ENCODE results near the gene DCUN1D1.

DCUN1D1 gene

DNA sequence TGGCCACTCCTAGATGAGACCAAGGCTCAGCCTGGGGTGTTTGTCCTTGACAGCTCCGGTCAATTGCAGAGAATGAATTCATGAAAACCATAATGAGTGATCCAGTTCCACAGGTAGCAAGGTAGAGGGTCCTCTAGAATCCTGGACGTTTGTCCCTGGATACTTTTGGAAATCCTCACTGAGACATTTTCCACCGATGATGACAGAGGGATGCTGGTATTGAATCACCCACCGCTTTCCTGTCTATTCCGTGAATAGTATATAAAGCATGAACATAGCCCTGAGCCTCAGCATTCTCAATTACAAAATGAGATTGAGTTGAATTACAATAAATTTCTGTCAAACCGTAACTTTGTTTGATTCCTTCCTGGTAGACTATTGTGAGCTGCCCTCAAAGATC lies 5.7 kb upstream of the DCUN1D1 start:
- ATAC-seq, result no peak
- TF ChIP-seq OSR1 (CRISPR knock-in tag; IDR thresholded peaks at IDR 0.05) (no peak), GLIS3 (CRISPR knock-in tag; IDR thresholded peaks at IDR 0.05) (no peak), ZC3H10 (CRISPR knock-in tag; IDR thresholded peaks at IDR 0.05) (no peak), ZFP3 (CRISPR knock-in tag; IDR thresholded peaks at IDR 0.05) (no peak), ZNF565 (CRISPR knock-in tag; conservative IDR thresholded peaks at IDR 0.05; ENCODE audit: low read depth) (no peak), ZNF70 (CRISPR knock-in tag; IDR thresholded peaks at IDR 0.05) (no peak), ZFP30 (CRISPR knock-in tag; IDR thresholded peaks at IDR 0.05) (no peak), POU6F1 (CRISPR knock-in tag; IDR thresholded peaks at IDR 0.05; ENCODE audit: borderline replicate concordance, low read depth) (no peak), PPARA (CRISPR knock-in tag; IDR thresholded peaks at IDR 0.05; ENCODE audit: borderline replicate concordance) (no peak), RARB (CRISPR knock-in tag; IDR thresholded peaks at IDR 0.05) (no peak), ZNF8 (CRISPR knock-in tag; IDR thresholded peaks at IDR 0.05) (no peak), CREB5 (CRISPR knock-in tag; IDR thresholded peaks at IDR 0.05; ENCODE audit: low read depth) (no peak)
- TF ChIP-seq, protein P1, sequence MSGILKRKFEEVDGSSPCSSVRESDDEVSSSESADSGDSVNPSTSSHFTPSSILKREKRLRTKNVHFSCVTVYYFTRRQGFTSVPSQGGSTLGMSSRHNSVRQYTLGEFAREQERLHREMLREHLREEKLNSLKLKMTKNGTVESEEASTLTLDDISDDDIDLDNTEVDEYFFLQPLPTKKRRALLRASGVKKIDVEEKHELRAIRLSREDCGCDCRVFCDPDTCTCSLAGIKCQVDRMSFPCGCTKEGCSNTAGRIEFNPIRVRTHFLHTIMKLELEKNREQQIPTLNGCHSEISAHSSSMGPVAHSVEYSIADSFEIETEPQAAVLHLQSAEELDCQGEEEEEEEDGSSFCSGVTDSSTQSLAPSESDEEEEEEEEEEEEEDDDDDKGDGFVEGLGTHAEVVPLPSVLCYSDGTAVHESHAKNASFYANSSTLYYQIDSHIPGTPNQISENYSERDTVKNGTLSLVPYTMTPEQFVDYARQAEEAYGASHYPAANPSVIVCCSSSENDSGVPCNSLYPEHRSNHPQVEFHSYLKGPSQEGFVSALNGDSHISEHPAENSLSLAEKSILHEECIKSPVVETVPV (CRISPR knock-in tag; IDR thresholded peaks at IDR 0.05), result no peak
- TF ChIP-seq, protein P2, sequence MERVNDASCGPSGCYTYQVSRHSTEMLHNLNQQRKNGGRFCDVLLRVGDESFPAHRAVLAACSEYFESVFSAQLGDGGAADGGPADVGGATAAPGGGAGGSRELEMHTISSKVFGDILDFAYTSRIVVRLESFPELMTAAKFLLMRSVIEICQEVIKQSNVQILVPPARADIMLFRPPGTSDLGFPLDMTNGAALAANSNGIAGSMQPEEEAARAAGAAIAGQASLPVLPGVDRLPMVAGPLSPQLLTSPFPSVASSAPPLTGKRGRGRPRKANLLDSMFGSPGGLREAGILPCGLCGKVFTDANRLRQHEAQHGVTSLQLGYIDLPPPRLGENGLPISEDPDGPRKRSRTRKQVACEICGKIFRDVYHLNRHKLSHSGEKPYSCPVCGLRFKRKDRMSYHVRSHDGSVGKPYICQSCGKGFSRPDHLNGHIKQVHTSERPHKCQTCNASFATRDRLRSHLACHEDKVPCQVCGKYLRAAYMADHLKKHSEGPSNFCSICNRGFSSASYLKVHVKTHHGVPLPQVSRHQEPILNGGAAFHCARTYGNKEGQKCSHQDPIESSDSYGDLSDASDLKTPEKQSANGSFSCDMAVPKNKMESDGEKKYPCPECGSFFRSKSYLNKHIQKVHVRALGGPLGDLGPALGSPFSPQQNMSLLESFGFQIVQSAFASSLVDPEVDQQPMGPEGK (CRISPR knock-in tag; IDR thresholded peaks at IDR 0.05; ENCODE audit: borderline replicate concordance), result no peak

DNA sequence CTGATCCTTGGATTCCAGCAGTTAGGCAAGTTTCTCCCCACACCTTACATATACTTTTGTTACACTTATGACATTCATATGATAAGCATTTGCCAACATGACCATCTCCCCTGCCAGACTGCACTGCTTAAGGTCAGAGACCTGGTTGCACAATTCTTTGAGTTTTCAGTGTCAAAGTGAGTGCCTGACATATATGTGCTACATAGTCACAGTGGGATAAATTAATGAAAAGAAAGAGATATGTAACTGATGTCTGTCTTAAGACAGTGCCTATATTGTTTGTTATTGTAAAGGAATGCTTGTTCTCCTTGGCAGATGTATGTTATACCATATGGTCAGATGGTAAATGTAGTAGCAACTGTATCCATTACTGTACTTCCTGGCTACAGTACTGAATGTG lies 3.5 kb upstream of the DCUN1D1 start:
- ATAC-seq, result no peak
- TF ChIP-seq, protein P2 (CRISPR knock-in tag; IDR thresholded peaks at IDR 0.05; ENCODE audit: borderline replicate concordance), result no peak
- TF ChIP-seq ISL1 (CRISPR knock-in tag; IDR thresholded peaks at IDR 0.05), result no peak
- no peak for TF ChIP-seq RARB (CRISPR knock-in tag; IDR thresholded peaks at IDR 0.05)
- no peak for TF ChIP-seq CREB5 (CRISPR knock-in tag; IDR thresholded peaks at IDR 0.05; ENCODE audit: low read depth)
- no peak for TF ChIP-seq ZNF8 (CRISPR knock-in tag; IDR thresholded peaks at IDR 0.05)
- no peak for TF ChIP-seq ESRRG (CRISPR knock-in tag; IDR thresholded peaks at IDR 0.05)
- no peak for TF ChIP-seq ZFP30 (CRISPR knock-in tag; IDR thresholded peaks at IDR 0.05)
- no peak for TF ChIP-seq TSHZ2 (CRISPR knock-in tag; IDR thresholded peaks at IDR 0.05)
- no peak for TF ChIP-seq OSR1 (CRISPR knock-in tag; IDR thresholded peaks at IDR 0.05)
- TF ChIP-seq GLIS3 (CRISPR knock-in tag; IDR thresholded peaks at IDR 0.05), result no peak
- TF ChIP-seq SNAI2 (CRISPR knock-in tag; IDR thresholded peaks at IDR 0.05), result no peak
- TF ChIP-seq BACH2 (CRISPR knock-in tag; IDR thresholded peaks at IDR 0.05; ENCODE audit: borderline replicate concordance), result no peak
- TF ChIP-seq, protein P1 (CRISPR knock-in tag; IDR thresholded peaks at IDR 0.05), result no peak
- no peak for TF ChIP-seq ZNF70 (CRISPR knock-in tag; IDR thresholded peaks at IDR 0.05)
- TF ChIP-seq ZC3H10 (CRISPR knock-in tag; IDR thresholded peaks at IDR 0.05), result no peak
- no peak for TF ChIP-seq PPARA (CRISPR knock-in tag; IDR thresholded peaks at IDR 0.05; ENCODE audit: borderline replicate concordance)

Data from SK-N-SH treated with all-trans-retinoic acid at 6 μM for 48 hours (cell line).